ENCODE results near the gene PRAMEF33. TPM values are rescaled to one million over a fixed set of nuclear protein-coding genes. Genes with fewer than 3 reads are reported as not detected.
"Not testable (repeated sequence)": the region's sequence is repeated elsewhere in the genome, so short reads cannot be mapped to it uniquely, and the experiment has no call there.

Gene PRAMEF33
- not detected for total RNA-seq

GRCh38 chr1:13303239-13303638 lies at the start of gene PRAMEF33:
PRAMEF33 (plus strand) TSS chr1:13303539; CDS start chr1:13305955, 2,416 bp downstream.
- DNase-seq, result not testable (repeated sequence)

- not testable (repeated sequence) for DNase-seq
These were observed 49.4 kb upstream of the PRAMEF33 start, which contains the start of gene PRAMEF5 for GRCh38 chr1:13253898-13254297. PRAMEF5 (plus strand) TSS chr1:13254198; CDS start chr1:13259269, 5,071 bp downstream.

DNA sequence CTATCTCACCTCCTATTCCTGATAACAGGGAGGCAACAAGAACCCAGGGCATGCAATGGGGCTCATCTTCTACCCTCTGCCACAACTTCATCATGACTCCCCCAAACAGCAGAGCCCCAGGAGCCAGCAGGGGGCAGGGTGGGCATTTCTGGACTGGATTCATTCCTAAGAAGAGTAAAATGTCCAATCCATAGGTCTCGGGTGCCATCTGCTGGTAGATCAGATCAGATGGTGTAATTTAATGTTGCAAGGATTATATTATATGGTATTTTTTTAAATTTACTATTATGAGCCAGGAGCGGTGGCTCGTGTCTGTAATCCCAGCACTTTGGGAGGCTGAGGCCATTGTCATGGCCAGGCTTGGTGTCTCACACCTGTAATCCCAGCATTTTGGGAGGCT lies 38.2 kb upstream of the PRAMEF33 start:
- DNase-seq, result not testable (repeated sequence)

DNA sequence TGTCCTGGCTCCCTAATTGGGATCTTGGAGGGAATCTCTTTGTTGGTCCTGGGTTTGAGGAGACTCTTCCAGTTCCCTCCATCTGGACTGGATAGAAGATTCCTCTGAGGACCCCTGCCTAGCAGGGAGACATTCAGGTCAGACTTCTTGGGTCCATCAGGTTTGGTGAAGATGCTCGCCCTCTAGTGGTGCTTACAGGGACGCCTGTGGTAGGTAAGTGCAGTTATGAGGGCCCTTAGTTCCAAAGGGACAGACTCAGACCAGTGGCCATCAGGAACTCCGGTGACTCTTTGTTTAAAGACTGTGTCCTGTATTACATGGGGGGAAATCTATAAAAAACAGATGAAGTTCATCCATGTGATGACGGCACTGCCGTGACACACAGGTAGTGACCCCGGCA lies 26.3 kb upstream of the PRAMEF33 start:
- DNase-seq, result not testable (repeated sequence)

GRCh38 chr1:13279617-13280016 lies 23.7 kb upstream of the PRAMEF33 start:
- DNase-seq, result not testable (repeated sequence)

GRCh38 chr1:13285037-13285436 lies 18.3 kb upstream of the PRAMEF33 start, which contains the start of gene PRAMEF8:
PRAMEF8 (minus strand) TSS chr1:13285137; CDS start chr1:13284091, 1,046 bp downstream.
- DNase-seq, result not testable (repeated sequence)

- not testable (repeated sequence) for DNase-seq
These were observed 14.3 kb upstream of the PRAMEF33 start for GRCh38 chr1:13289030-13289429.

GRCh38 chr1:13297216-13297931 lies 6.0 kb upstream of the PRAMEF33 start:
- DNase-seq, result not testable (repeated sequence)

- DNase-seq, result not testable (repeated sequence)
These were observed 4.6 kb upstream of the PRAMEF33 start for GRCh38 chr1:13298699-13299098.

- DNase-seq, result not testable (repeated sequence)
These were observed 1.1 kb upstream of the PRAMEF33 start for GRCh38 chr1:13302197-13302596.

GRCh38 chr1:13315281-13315680 lies 11.9 kb downstream of the PRAMEF33 start, which contains the start of gene PRAMEF15:
PRAMEF15 (plus strand) TSS chr1:13315581; CDS start chr1:13318408, 2,827 bp downstream.
- DNase-seq, result not testable (repeated sequence)

GRCh38 chr1:13342496-13342895 lies 39.2 kb downstream of the PRAMEF33 start:
- DNase-seq, result not testable (repeated sequence)

GRCh38 chr1:13347034-13347433 lies 43.7 kb downstream of the PRAMEF33 start, which contains the start of gene PRAMEF14:
PRAMEF14 (minus strand) TSS chr1:13347134; CDS start chr1:13345314, 1,820 bp downstream.
- not testable (repeated sequence) for DNase-seq

GRCh38 chr1:13353476-13353875 lies 50.1 kb downstream of the PRAMEF33 start:
- DNase-seq, result not testable (repeated sequence)

GRCh38 chr1:13354475-13354874 lies 51.1 kb downstream of the PRAMEF33 start:
- not testable (repeated sequence) for DNase-seq

DNA sequence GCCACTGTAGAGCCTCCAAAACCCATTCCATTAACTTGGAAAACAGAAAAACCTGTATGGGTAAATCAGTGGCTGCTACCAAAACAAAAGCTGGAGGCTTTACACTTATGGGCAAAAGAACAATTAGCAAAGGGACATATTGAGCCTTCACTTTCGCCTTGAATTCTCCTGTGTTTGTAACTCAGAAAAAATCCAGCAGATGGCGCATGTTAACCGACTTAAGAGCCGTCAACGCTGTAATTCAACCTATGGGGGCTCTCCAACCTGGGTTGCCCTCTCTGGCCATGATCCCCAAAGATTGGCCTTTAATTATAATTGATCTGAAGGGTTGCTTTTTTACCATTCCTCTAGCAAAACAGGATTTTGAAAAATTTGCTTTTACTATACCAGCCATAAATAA lies 53.4 kb downstream of the PRAMEF33 start:
- peak; percentile 1 for DNase-seq

Small RNA genes lying within 50 kb of the gene (small RNA-seq; reads per million reads assigned to genes)
- gene RNU6-771P, result not detected

Other genes with a start within 250 kb of the PRAMEF33 start
- gene PRAMEF27, start 247.0 kb upstream of the PRAMEF33 start, total RNA-seq, result not detected
- not detected for gene HNRNPCL3, start 242.8 kb upstream of the PRAMEF33 start, total RNA-seq
- not detected for gene PRAMEF25, start 232.8 kb upstream of the PRAMEF33 start, total RNA-seq
- not detected for gene HNRNPCL2, start 186.7 kb upstream of the PRAMEF33 start, total RNA-seq
- not detected for gene PRAMEF26, start 147.5 kb upstream of the PRAMEF33 start, total RNA-seq
- gene HNRNPCL4, start 137.9 kb upstream of the PRAMEF33 start, total RNA-seq, result not detected
- gene PRAMEF9, start 131.7 kb upstream of the PRAMEF33 start, total RNA-seq, result not detected
- not detected for gene PRAMEF13, start 102.1 kb upstream of the PRAMEF33 start, total RNA-seq
- gene PRAMEF18, start 77.4 kb upstream of the PRAMEF33 start, total RNA-seq, result not detected
- not detected for gene PRAMEF5, start 49.3 kb upstream of the PRAMEF33 start, total RNA-seq
- gene PRAMEF8, start 18.4 kb upstream of the PRAMEF33 start, total RNA-seq, result not detected
- gene PRAMEF15, start 12.0 kb downstream of the PRAMEF33 start, total RNA-seq, result not detected
- not detected for gene PRAMEF14, start 43.6 kb downstream of the PRAMEF33 start, total RNA-seq
- not detected for gene PRAMEF19, start 68.4 kb downstream of the PRAMEF33 start, total RNA-seq
- gene PRAMEF17, start 86.1 kb downstream of the PRAMEF33 start, total RNA-seq, result not detected
- gene PRAMEF20, start 106.9 kb downstream of the PRAMEF33 start, total RNA-seq, result not detected
- not detected for gene LRRC38, start 210.5 kb downstream of the PRAMEF33 start, total RNA-seq

Measured in occipital lobe (tissue), 3 donors.